Measurements from ENCODE around the gene NEGR1.

GRCh38 chr1:72094209-72094608 is 188.1 kb downstream of the NEGR1 start:
- TF ChIP-seq, protein P1, sequence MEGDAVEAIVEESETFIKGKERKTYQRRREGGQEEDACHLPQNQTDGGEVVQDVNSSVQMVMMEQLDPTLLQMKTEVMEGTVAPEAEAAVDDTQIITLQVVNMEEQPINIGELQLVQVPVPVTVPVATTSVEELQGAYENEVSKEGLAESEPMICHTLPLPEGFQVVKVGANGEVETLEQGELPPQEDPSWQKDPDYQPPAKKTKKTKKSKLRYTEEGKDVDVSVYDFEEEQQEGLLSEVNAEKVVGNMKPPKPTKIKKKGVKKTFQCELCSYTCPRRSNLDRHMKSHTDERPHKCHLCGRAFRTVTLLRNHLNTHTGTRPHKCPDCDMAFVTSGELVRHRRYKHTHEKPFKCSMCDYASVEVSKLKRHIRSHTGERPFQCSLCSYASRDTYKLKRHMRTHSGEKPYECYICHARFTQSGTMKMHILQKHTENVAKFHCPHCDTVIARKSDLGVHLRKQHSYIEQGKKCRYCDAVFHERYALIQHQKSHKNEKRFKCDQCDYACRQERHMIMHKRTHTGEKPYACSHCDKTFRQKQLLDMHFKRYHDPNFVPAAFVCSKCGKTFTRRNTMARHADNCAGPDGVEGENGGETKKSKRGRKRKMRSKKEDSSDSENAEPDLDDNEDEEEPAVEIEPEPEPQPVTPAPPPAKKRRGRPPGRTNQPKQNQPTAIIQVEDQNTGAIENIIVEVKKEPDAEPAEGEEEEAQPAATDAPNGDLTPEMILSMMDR (IDR thresholded peaks at IDR 0.05): no peak
- no peak for TF ChIP-seq POLR2A (IDR thresholded peaks at IDR 0.05)

Measured in transverse colon (tissue), 3 donors.